K562 (cell line): ENCODE results near the gene UQCRC1. TPM values are rescaled to one million over a fixed set of nuclear protein-coding genes. Genes with fewer than 3 reads are reported as not detected.

ENCODE experiments used
- BRD9 ChIP-seq: fragments of 450-650 bp; IDR thresholded peaks from 2 replicates; pipeline ENCODE4 v1.6.1; 2018; ENCODE audit warnings: low read depth; ENCODE audit not compliant: partially characterized antibody
- CHCHD3 ChIP-seq: fragments of 250-450 bp; sonication (Bioruptor Pico); IDR thresholded peaks from 2 replicates; pipeline ENCODE4 v2.1.2; 2022; ENCODE audit warnings: mild to moderate bottlenecking
- CREM ChIP-seq: IDR thresholded peaks from 2 replicates; pipeline ENCODE4 v1.6.1; 2014; ENCODE audit warnings: antibody characterized with exemption, low read depth
- DIDO1 ChIP-seq: fragments of 450-650 bp; IDR thresholded peaks from 2 replicates; pipeline ENCODE4 v1.6.1; 2016; ENCODE audit warnings: low read depth, missing biosample characterization, missing genetic modification characterization
- E2F3 ChIP-seq: fragments of 250-450 bp; sonication (Bioruptor Pico); IDR thresholded peaks from 2 replicates; pipeline ENCODE4 v1.4.0; 2020; ENCODE audit warnings: mild to moderate bottlenecking
- EGR1 ChIP-seq: fragments of 450-650 bp; conservative IDR thresholded peaks from 2 replicates; pipeline ENCODE4 v1.6.1; 2017; ENCODE audit warnings: mild to moderate bottlenecking
- ELF2 ChIP-seq: fragments of 250-450 bp; sonication (Bioruptor Pico); IDR thresholded peaks from 2 replicates; pipeline ENCODE4 v1.5.0; 2021; ENCODE audit warnings: mild to moderate bottlenecking
- GATAD2A ChIP-seq: fragments of 450-650 bp; IDR thresholded peaks from 2 replicates; pipeline ENCODE4 v1.6.1; 2017
- HCFC1 ChIP-seq: IDR thresholded peaks from 2 replicates; pipeline ENCODE4 v1.6.1; 2012; ENCODE audit warnings: low read depth, low read length, improper control_type of control experiment
- HMGN3 ChIP-seq: IDR thresholded peaks from 2 replicates; pipeline ENCODE4 v1.6.1; 2011; ENCODE audit warnings: borderline replicate concordance, low read depth, mild to moderate bottlenecking, mixed read lengths, low read length; ENCODE audit not compliant: insufficient read length; ENCODE audit errors: extremely low read depth
- JUND ChIP-seq, 2 experiments: IDR thresholded peaks; 2 replicates in 1 of 2; 3 replicates in 1 of 2; pipeline ENCODE4 v1.6.1; 2011; ENCODE audit warnings: borderline replicate concordance in 2 of 2, low read depth in 2 of 2, low read length in 2 of 2, improper control_type of control experiment in 1 of 2, missing biosample characterization in 1 of 2, missing genetic modification characterization in 1 of 2, missing genetic modification reagents in 1 of 2
- POLR2B ChIP-seq: fragments of 450-650 bp; IDR thresholded peaks from 2 replicates; pipeline ENCODE4 v1.6.1; 2018; ENCODE audit warnings: low read depth; ENCODE audit not compliant: partially characterized antibody
- PRMT5 ChIP-seq: sonication (generic); formaldehyde crosslinking; IDR thresholded peaks from 2 replicates; pipeline ENCODE4 v1.5.0; 2020; ENCODE audit warnings: missing genetic modification reagents
- PTRF ChIP-seq: fragments of 450-650 bp; IDR thresholded peaks from 2 replicates; pipeline ENCODE4 v1.6.1; 2016; ENCODE audit warnings: mild to moderate bottlenecking, missing genetic modification characterization, missing compliant biosample characterization
- PYGO2 ChIP-seq: fragments of 450-650 bp; IDR thresholded peaks from 2 replicates; pipeline ENCODE4 v1.6.1; 2016; ENCODE audit warnings: mild to moderate bottlenecking, missing genetic modification characterization, moderate library complexity, missing compliant biosample characterization
- RB1 ChIP-seq: fragments of 450-650 bp; IDR thresholded peaks from 2 replicates; pipeline ENCODE4 v1.6.1; 2017; ENCODE audit warnings: low read depth, mild to moderate bottlenecking
- SMC3 ChIP-seq: conservative IDR thresholded peaks from 2 replicates; pipeline ENCODE4 v1.6.1; 2011; ENCODE audit warnings: low read depth, low read length, improper control_type of control experiment; ENCODE audit not compliant: insufficient read depth
- SRF ChIP-seq, 2 experiments: fragments of 250-450, 450-650 bp in 1 of 2; sonication (Bioruptor Pico) in 1 of 2; sonication (generic) in 1 of 2; formaldehyde crosslinking; IDR thresholded peaks; 2 replicates each; pipeline versions ENCODE4 v1.5.0 to v1.5.1; 2020 to 2022; ENCODE audit warnings: mild to moderate bottlenecking in 1 of 2, missing genetic modification reagents in 1 of 2
- TCF7L2 ChIP-seq: fragments of 150-350 bp; IDR thresholded peaks from 2 replicates; pipeline ENCODE4 v1.6.1; 2016; ENCODE audit warnings: low read depth, mild to moderate bottlenecking, low read length, moderate library complexity
- ZNF764 ChIP-seq: fragments of 250-450 bp; sonication (Bioruptor Pico); IDR thresholded peaks from 2 replicates; pipeline ENCODE4 v1.4.0; 2020; ENCODE audit warnings: low read depth, mild to moderate bottlenecking, moderate library complexity
- polyA plus RNA-seq, 8 experiments: library from polyadenylated mRNA; depleted of rRNA in 4 of 8; stranded (reverse) in 5 of 8; unstranded in 3 of 8; fragments of >200 nt; fragmentation: Nextera tagmentation in 2 of 8; fragmentation: Illumina TruSeq in 1 of 8; extraction: Ambion mirVana in 2 of 8; extraction: Trizol in 1 of 8; gene quantifications; 2 replicates each; pipeline versions ENCODE4 v1.2.1 to v1.2.3, GENCODE V29; 2011 to 2014; ENCODE audit warnings: inconsistent platforms in 1 of 8, missing spikeins in 1 of 8
- total RNA-seq, 7 experiments: library from RNA; depleted of rRNA in 6 of 7; stranded (reverse); fragments of >200 nt in 6 of 7; fragmentation: Illumina TruSeq in 2 of 7; extraction: Trizol in 2 of 7; gene quantifications; 2 replicates each; pipeline versions ENCODE4 v1.2.1 to v1.2.3, GENCODE V29; 2011 to 2021; ENCODE audit warnings: low replicate concordance in 1 of 7
- TF ChIP-seq, protein P1 (sequence below): fragments of 450-650 bp; IDR thresholded peaks from 2 replicates; pipeline ENCODE4 v1.6.1; 2016; ENCODE audit warnings: missing biosample characterization, missing genetic modification characterization
- TF ChIP-seq, protein P2 (sequence below), 3 experiments: fragments of 200-800 bp in 1 of 3; fragments of 250-450 bp in 1 of 3; fragments of 450-650 bp in 1 of 3; sonication (Bioruptor Pico) in 1 of 3; sonication (Bioruptor generic) in 1 of 3; formaldehyde crosslinking in 1 of 3; IDR thresholded peaks; 2 replicates each; pipeline versions ENCODE4 v1.6.1 to v1.8.0; 2016 to 2022; ENCODE audit warnings: mild to moderate bottlenecking in 2 of 3, missing genetic modification characterization in 2 of 3, missing compliant biosample characterization in 1 of 3, moderate library complexity in 1 of 3
- TF ChIP-seq, protein P3 (sequence below): fragments of 450-650 bp; formaldehyde crosslinking; IDR thresholded peaks from 2 replicates; pipeline ENCODE4 v1.4.0; 2022; ENCODE audit warnings: missing genetic modification characterization

The UQCRC1 gene
- total and polyA plus RNA-seq, 9 of the 15 experiments (the other 6 are each of a cell fraction or from before 2014, with no cell fraction given) = 125 to 424 (median 268) TPM

DNA sequence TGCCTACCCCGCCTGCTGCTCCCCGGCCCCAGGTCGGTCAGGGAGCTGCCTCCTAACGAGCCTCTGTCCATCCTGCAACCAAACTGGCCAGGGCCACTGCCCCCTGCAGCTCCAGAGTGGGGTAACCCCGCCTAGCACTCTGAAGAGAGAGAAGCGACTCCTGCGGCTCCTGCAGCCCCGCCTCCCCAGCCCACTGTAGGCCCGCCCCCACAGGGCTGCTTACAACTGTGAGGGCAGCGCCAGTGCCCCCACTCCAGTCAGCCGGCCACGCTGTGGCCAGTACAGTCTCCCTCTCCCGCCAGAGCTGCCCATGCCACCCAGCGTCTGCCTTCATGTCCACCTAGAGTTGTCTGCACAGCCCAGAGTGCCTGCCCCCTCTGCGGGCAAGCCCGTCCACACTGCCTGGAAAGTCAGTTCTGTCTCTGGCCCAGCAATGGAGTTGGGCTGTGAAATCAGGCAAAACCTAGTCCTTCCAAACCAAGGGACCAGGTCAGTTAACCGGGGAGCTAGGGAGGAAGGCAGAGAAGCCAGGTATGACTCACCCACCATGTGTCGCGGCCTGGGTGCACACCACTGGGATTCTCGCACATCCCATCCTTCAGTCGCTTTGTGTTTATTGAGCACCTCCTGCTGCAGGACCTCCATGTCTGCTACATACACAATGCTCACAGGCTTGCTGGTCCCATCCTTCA is 48.3 kb downstream of the UQCRC1 start (continued):
- TF ChIP-seq, protein P1, sequence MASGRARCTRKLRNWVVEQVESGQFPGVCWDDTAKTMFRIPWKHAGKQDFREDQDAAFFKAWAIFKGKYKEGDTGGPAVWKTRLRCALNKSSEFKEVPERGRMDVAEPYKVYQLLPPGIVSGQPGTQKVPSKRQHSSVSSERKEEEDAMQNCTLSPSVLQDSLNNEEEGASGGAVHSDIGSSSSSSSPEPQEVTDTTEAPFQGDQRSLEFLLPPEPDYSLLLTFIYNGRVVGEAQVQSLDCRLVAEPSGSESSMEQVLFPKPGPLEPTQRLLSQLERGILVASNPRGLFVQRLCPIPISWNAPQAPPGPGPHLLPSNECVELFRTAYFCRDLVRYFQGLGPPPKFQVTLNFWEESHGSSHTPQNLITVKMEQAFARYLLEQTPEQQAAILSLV (tag) = no peak
- TF ChIP-seq POLR2B (no peak), GATAD2A (no peak), E2F3 (CRISPR knock-in tag) (no peak), DIDO1 (no peak), EGR1 (peak; percentile 42; the same call in 1 of the 2 replicates), PTRF (no peak), BRD9 (no peak), SRF (CRISPR knock-in tag; IDR thresholded peaks at IDR 0.05) (no peak), CREM (no peak), SMC3 (no peak), PRMT5 (CRISPR knock-in tag) (no peak), TCF7L2 (no peak), ZNF764 (0 out of 2 replicates have a peak, but pooled peaks have one; percentile 21), HCFC1 (no peak), HMGN3 (peak; percentile 22), JUND (IDR thresholded peaks at IDR 0.05; ENCODE audit: borderline replicate concordance, low read depth, low read length) (peak; percentile 64), JUND (tag; IDR thresholded peaks at IDR 0.05; ENCODE audit: borderline replicate concordance, low read depth, low read length) (no peak), RB1 (0 out of 2 replicates have a peak, but pooled peaks have one; percentile 12), CHCHD3 (CRISPR knock-in tag) (no peak), PYGO2 (no peak), ELF2 (no peak)
- TF ChIP-seq, protein P2, sequence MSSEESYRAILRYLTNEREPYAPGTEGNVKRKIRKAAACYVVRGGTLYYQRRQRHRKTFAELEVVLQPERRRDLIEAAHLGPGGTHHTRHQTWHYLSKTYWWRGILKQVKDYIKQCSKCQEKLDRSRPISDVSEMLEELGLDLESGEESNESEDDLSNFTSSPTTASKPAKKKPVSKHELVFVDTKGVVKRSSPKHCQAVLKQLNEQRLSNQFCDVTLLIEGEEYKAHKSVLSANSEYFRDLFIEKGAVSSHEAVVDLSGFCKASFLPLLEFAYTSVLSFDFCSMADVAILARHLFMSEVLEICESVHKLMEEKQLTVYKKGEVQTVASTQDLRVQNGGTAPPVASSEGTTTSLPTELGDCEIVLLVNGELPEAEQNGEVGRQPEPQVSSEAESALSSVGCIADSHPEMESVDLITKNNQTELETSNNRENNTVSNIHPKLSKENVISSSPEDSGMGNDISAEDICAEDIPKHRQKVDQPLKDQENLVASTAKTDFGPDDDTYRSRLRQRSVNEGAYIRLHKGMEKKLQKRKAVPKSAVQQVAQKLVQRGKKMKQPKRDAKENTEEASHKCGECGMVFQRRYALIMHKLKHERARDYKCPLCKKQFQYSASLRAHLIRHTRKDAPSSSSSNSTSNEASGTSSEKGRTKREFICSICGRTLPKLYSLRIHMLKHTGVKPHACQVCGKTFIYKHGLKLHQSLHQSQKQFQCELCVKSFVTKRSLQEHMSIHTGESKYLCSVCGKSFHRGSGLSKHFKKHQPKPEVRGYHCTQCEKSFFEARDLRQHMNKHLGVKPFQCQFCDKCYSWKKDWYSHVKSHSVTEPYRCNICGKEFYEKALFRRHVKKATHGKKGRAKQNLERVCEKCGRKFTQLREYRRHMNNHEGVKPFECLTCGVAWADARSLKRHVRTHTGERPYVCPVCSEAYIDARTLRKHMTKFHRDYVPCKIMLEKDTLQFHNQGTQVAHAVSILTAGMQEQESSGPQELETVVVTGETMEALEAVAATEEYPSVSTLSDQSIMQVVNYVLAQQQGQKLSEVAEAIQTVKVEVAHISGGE (CRISPR knock-in tag; IDR thresholded peaks at IDR 0.05) = no peak
- TF ChIP-seq, protein P3, sequence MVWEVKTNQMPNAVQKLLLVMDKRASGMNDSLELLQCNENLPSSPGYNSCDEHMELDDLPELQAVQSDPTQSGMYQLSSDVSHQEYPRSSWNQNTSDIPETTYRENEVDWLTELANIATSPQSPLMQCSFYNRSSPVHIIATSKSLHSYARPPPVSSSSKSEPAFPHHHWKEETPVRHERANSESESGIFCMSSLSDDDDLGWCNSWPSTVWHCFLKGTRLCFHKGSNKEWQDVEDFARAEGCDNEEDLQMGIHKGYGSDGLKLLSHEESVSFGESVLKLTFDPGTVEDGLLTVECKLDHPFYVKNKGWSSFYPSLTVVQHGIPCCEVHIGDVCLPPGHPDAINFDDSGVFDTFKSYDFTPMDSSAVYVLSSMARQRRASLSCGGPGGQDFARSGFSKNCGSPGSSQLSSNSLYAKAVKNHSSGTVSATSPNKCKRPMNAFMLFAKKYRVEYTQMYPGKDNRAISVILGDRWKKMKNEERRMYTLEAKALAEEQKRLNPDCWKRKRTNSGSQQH (CRISPR knock-in tag) = no peak
